EL (cell line): ENCODE data around the gene EFHC1.

Experiments
- DNase-seq: peaks from one replicate; pipeline ENCODE4 v3.0.0-alpha.2; 2016

EFHC1 gene

DNA sequence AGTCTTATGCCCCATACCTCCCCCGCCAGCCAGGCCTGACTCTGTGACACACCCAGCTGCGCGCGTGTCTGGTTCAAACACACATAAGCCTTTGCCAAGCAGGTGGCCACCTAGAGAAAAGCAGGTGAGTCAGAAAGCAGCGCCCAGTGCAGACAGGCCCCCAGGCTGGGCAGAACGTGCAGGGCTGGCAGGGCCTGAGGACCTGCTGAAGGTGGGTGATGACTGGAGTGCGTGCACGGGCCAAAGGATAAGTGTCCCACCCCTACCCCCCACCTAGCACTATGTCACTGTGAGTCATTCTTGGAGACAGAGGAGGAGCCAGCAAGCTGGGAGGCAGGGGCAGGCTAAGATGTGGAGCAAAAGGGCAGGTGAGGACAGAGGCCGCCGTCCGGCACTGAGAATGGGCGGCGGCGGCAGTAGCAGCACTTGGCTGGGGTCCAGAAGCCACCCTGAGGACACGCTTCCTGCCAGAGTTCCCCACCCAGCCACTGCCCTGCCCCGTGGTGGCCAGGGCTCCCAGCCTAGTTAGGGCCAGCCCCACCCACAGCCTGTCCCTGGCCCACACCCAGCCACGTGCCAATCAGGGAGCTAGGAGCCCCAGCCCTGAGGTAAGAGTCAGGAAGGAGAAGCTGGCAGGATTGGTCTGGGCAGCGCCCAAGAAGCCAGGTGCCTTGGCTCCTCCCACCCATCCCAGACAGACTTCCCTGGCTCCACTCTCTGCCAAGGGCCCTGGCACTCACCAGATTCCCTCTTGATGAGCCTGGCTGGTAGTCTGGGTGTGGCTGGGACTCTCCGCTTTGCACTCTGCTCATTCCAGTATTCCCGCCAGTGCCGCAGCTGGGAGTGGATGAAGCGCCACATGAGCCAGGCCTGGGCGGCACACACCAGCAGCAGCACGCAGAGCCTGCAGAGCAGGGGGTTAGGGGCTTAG lies 84.0 kb downstream of the EFHC1 start:
- DNase-seq, result peak; percentile 91

DNA sequence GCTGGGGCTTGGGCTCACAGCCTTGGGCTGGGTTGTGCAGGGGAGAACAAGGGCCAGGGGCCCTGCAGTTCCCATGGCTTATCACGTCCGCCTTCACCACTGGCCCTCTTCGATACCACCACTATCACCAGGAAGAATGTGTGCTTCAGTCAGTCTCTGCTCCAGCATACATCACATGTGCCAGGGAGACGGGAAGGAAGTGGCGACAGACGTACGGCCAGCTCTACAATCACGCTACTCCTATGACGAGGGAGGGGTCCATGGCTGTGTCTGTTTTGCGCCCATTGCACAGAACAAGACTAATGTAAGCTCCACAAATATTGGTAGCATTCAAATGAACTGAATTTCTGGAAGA lies 84.6 kb downstream of the EFHC1 start:
- DNase-seq, result no peak

DNA sequence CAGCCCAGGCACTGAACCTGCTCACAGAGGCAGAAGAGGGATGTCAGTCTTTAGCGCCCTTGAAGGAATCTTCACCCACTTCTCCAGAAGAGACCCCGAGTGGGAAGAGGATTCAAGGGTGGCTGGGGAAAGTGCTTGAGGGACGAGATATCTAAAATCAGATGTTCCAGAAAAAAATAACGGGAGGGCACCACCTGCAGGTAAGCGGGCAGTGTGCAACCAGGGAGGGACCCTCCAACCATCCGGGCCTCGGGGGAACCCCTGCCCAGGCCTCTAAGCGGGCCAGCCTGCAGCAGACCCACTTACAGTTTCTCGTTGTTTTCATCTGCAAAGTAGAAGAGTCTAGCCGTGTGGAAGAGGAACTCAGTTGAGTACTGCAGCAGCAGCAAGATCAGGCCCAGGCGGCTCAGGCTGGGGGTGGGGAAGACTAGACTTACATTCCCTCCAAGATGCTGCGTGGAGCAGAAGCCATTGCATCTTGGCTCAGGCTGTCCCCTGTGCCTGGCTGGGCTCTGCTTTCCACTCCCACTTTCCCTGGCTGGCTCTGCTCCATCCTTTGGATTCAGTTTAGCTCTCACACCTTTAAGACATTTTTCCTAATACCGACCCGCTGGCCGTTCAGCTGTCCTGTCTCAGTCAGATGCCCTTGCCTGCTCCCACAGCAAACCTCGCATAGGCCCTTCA lies 85.7 kb downstream of the EFHC1 start:
- DNase-seq, result no peak

DNA sequence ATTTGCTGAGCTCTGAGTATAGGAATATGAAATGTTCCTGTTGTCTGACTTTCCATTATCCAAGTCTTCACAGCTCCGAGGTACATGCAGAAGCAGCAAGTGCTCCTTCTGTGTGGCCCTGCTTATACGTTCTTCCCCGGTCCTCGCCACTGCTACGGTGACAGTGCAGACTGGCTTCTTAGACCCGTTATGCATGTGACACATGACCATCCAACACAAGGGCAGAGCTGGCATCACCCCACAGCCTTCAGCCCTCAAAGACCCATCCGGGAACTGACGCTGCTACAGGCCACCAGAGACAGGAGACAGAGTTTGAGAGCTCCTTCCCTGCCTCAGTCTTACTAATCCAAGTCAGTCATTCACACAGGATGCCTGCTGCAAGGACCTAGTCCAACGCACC lies 86.3 kb downstream of the EFHC1 start:
- no peak for DNase-seq

DNA sequence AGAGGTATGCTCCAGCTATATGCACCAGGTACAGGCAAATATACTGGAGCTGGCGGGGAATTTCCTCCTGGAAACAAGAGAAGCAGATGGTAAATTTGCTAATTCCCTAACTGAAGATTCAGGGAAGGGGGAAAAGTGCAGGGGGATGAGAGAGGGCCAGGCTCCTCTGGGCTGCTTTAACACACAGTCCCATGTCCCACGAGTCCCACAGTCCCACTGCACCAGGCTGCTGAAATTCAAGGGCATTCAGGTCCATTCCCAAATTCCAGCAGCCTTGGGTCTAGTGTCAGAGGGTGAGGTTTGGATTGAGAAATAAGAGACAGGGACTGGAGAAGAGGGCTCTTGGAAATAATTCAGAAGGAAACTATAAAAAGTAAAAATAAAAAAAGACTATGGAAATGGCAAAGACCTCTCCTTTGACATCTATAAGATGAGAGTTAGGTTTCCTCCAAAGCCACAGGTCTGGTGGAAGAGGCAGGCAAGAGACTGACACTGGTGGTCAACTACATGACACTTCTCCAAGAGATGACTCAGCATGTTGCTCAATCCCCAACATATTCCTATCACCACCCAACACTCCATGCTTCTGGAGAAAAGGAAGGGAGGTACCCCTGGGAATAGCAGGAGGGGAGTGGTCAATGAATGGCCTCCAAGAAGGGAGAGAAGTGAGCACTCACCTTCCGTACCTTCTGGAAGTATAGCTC lies 87.6 kb downstream of the EFHC1 start:
- peak; percentile 88 for DNase-seq

DNA sequence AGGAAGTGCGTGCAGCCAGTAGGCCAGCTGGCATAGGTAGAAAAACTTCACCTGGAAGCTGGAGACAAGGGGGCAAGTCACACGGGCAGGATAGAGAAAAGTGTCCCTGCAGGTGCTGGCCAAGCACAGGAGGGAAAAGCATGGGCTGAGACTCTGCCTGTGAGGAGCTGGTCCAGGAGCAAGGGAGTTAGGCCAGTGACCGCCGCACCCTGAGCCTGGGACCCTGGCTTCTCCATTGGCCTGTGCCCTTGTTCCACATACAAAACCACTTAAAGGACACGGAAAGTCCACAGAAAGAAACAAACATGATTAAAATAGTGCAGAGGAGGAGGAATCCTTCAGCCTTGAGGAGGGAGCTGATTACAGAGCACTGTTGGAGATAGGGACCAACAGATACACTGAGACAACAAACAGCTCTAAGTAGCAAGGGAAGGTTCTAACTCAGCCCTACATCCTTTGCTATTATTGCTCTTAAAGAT lies 88.2 kb downstream of the EFHC1 start:
- no peak for DNase-seq

DNA sequence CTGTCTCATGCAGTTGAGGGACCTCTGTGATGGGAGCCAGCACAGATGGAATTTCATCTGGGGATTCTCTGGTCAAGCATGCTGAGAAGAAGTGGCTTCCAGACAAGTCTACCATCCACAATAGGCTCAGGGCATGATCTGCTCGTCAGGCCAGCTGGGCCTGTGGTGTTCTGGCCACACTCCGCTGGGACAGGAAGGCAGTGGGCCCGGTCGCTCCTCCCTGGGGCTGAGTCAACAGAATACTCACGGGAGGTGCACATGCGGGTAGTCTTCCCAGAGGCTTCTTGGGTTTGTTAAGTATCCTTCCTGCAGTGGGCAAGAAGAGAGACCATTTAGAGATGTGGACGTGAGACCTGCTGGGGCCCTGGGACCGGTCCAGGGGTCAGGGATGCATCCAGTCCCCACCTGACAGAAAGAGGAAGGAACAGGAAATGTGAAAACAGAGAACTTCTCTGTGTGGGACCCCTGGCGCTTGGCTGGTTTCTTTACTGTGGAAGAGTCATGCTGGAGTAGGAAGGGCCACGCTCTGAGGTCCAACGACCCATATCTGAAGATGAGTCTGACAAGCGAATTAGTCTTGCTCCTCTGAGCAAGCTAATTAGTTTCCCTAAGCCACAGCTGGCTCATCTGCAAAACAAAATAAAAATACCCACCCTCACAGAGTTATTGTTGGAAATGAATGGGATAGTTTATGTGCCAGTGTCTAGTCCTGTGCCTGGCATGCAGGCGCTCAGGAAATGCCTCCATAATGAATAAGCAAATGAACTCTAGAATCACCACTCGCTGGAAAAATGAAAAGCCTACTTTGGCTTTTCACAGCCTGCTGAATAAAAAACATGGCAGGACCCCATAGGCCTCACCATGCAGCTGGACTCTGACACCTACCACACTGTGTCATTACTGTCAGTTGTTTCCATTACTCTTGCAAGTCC lies 89.4 kb downstream of the EFHC1 start:
- DNase-seq, result peak; percentile 88

DNA sequence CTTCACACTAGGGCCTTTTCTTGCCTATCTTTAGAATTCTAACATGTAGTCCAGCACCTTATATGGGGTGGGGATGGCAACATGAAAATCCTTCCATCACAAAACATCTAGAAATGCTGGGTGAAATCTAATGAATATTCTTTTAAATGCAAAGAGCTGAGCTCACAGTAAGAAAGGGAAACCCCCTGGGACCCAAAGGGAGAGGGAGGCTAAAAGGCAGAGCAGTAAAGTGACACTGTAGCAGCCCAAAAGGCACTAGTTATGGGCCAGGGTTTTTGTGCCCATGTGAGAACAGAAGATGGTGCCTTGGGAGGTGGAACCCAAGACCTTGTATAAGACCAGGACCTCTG lies 90.0 kb downstream of the EFHC1 start:
- DNase-seq, result no peak

DNA sequence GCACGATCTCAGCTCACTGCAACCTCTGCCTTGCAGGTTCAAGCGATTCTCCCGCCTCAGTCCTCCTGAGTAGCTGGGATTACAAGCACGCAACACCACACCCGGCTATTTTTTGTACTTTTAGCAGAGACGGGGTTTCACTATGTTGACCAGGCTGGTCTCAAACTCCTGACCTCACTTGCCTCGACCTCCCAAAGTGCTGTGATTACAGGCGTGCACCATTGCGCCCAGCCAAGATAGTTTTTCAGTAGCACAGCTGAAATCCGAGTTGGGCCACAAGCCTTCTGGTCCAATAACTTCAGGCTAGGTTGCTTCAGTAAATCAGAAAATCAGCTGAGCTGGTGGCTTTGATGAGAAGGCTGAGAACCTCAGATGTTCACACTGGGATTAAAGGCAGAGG lies 91.0 kb downstream of the EFHC1 start:
- no peak for DNase-seq

DNA sequence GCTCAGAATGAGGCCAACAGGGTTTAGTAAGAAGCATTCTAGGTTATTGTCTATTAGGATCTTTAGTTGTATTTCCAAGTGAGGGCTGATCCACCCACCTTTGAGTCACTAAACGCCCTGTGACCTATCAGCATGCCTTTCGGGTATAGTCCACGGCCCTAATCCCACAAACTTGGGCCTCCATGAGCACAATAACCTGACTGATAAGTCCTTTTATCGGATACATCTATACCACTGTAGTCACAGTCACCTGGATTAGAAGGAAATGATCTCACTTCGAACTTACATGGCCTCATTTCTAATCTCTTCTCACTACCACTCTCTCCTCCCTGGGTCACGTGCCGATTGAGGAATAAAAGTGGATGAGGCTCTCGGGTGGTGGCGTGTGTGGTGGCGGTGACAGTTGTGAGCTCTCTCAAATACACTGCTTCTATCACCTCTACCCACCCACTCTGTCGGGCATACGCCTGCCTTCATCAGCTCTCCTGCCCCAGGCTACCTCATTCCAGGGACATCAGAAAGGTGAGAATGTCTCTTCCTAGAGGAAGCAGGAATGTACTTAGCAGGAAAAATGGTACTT lies 91.5 kb downstream of the EFHC1 start:
- DNase-seq, result peak; percentile 78

DNA sequence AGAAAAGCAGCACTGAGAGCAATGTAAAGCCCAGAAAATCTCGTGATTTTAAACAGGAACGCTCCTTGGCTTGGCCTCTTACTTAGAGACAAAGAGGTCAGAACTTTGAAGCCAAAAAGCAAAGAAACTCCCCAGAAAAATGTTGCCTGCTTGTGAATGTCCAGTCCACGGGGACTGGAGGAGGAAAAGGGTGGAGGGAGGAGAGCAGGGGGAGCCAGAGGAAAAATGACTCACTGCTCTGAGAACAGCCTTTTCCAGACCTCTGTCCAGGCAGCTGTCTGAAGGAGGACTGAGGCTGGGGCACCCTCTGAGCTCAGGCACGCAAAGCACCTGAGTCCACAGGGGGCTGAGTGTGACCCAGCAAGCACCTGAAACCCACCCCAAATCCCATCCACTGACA lies 92.1 kb downstream of the EFHC1 start:
- DNase-seq, result peak; percentile 90

DNA sequence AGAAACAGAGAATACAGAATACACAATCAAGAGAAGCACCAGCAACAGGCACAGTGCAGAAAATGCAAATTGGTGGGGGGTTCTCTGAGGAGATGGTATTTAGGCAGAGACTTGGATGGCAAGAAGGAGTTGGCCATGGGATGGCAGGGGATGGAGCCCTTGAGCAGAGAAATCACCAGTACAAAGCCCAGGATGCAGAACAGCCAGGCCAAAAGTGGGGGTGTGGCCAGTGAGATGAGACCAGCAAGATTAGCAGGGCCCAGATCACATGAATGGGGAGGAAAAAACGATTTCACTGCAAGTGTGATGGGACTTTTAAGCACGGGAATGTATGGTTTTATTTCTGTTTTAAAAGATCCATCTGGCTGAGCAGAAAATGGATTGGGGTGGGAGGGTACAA lies 93.3 kb downstream of the EFHC1 start:
- DNase-seq, result no peak

DNA sequence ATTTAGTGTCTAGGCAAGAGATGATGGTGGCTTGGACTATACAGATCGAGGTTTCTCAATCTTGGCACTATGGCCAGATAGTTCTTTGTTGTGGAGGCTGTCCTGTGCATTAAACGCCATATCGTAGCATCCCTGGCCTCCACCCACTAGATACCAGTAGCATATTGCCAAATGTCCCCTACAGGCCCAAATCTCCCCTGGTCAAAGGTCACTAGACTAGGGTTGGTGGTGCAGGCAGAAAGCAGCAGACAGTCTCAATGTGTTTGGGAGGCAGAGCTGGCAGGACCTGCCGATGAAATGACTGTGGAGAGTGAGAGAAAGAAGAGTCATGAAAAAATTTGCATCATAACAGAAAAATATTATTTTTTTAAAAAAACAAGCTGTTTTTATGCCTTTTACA lies 93.8 kb downstream of the EFHC1 start:
- DNase-seq, result no peak

DNA sequence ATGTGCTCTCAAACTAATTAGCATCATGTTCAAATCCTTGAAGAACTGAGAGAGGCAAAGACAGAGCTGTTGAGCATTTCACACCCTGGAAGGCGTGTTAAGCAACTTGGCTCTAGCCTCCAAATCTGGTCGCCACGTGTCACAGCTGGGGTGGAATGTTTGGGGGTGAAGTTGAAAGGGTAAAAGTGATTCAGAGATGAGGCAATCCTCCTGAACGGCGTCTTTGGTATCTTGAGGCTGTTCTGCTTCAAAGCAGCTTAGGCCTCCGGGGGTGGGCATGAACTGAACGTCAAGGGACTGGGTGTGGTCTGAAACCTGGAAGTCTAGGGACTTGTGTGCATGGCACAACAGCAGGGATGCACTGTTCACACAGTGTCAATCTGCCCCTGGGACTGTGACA lies 94.4 kb downstream of the EFHC1 start:
- DNase-seq, result peak; percentile 93

DNA sequence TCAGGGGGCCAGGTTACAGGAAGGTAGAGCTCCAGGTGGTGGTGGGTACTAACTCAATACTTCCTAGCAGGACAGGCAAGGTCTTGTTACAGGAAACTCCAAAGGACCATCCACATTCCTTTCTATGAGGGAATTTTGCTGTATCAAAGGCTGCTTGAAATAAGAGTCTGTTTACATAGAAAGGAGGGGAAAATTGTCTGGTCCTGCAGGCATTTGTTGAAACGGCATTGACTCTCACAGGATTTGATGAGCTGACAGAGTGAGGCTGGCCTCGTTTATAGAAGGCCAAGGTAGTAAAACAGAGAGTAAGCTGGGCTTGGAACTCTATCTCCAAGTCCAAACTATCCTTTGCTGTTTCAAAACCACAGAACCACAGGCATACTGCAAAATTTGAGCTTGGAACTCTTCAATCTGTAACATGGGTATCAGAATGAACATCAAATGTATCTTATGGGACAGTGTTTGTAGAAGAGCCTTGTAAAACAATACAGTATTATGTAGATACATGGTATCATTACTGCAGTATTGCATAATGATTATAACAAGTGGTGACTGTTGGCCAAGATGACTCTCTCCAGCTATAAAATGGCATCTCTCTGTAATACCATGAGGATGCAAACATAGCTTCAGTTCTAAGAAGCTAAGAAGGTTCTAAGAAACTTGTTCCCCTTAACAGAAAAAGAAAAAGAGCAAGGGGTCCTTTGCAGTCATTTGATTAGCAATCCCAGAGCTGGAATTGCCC lies 95.2 kb downstream of the EFHC1 start:
- DNase-seq, result peak; percentile 53

DNA sequence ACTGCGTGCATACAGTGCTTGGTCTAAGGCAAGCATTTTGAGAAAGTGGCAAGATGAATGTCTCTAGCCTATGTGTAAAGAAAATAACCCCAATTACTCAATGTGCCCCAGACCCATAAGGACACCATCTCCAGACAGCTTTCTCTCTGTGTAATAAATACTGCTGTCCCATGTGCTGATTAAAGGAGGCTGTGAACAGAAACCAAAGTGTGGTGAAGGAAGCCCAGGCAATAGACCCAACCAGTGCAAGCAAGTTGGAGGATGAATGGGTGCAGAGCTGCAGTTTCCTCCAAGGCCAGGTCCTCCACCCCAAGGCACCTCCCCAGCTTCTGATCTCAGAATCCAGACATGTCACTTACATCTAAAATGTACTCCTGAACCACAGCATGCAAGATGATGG lies 96.1 kb downstream of the EFHC1 start:
- no peak for DNase-seq

DNA sequence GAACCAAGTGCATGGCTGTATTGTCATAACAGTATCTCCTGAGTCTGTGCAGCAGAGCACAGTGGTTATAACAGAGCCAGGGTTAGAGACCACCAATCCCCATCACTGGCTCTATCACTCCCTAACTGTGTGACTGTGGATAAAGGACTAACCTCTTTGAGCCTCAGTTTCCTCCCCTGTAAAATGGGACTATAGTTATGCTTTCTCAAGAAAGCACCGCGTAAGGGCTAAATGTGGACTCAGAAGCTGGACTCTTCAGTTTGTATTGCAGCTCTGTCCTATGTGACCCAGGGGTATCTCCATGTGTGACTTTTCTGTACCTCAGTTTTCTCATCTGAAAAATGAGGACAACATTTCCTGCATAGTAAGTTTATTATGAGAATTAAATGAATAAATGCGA lies 96.8 kb downstream of the EFHC1 start:
- no peak for DNase-seq

DNA sequence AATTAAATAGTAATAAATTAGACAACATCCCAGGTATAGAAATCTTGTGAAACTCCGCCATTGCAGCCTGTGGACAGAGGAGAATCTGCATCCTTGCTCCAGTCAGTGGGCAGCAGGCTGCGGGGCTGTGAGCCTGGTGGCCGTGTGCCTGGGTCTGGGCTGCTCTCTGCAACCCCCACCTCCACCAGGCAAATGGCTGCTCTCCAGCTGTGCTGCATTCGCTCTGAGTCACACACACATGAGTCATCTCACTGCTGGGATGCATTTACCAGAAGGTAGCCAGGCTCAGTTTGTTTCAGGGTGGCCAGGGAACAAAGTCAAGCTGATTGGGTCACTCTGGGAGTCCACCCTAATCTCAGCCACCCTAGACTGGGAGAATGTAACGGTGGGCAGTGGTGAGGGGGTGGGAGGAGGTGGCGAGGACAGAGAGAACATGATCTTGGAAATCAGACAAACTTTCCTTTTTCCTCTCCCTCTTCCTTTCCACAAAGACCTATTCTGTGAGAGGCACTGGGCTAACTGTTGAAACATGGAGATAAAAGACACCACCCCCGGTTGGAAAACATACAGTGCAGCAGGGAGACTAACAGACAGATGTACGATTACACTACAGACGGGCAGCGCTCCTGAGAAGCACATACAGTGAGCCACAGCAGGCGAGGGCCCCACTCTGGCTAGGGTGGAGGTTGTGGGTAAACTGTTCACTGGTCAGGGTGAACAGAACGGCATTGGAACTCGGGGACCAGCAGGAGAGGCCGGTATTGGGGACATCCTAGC lies 97.5 kb downstream of the EFHC1 start:
- peak; percentile 98 for DNase-seq

DNA sequence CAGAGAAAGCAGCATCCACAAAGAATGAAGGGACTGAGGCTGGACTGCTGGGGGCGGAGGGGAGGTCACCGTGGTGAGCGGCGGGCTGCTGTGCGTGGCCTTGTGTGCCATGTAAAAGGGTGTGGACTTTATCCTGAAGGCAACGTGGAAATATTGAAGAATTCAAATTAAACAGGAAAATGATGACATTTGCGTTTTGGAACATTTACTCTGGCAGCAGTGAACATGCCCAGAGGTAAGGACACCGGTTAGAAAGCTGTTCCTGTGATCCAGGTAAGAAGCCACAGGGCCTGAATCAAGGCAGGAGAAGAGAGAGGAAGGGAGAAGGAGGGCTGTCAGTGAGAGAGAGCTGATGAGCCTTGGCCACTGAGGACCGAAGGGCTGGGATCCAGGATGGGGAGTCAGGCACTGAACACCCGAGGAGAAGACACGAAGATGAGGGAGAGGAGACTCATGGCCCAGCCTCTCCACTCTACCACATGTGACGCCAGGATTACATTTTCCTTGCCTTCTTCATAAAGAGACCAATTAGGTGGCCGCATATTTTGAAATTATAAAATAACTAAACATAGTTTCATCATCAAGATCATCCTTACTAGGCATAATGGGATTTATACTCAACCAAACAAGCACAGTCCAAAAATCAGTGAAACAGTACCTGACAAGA lies 98.3 kb downstream of the EFHC1 start:
- peak; percentile 43 for DNase-seq

DNA sequence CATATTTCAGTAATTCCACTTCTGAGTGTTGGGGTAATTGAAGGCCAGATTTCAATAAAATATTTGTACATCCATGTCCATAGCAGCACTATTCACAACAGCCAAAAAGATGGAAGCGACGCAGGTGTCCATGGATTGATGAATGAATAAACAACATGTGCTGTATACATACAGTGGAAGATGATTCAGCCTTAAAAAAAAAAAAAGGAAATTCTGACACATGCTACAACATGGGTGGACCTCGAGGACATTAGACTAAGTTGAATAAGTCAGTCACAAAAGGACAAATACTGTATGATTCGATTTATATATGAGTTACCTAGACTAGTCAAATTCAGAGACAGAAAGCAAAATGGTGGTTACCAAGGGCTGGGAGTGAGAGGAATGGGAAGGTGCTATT lies 99.5 kb downstream of the EFHC1 start:
- DNase-seq, result no peak
